ENCODE data around the gene FZD7.

FZD7 gene

GRCh38 chr2:202030691-202031090, 3.0 kb upstream of the FZD7 start:
- Histone ChIP-seq H3K27me3 (ENCODE audit: insufficient read depth, low read length, poor library complexity, severe bottlenecking) (no peaks in the 10 kb centered on the region), H3K9ac (ENCODE audit: low read depth, low read length, poor library complexity, severe bottlenecking) (no peak overlapping the region), H3K36me3 (ENCODE audit: insufficient read depth, low read length) (no peaks in the 10 kb centered on the region), H3K9me3 (ENCODE audit: insufficient read depth, low read depth, low read length) (no peaks in the 10 kb centered on the region), H3K79me2 (ENCODE audit: insufficient read depth, low read length) (no peaks in the 10 kb centered on the region), H2AFZ (ENCODE audit: low read length) (no peak overlapping the region), H3K4me1 (ENCODE audit: insufficient read depth, low read length, poor library complexity, severe bottlenecking) (peaks cover 9% of the 10 kb centered on the region), H3F3A (ENCODE audit: low read depth) (no peaks in the 10 kb centered on the region), H3K4me3 (ENCODE audit: low read length, poor library complexity, severe bottlenecking) (no peak overlapping the region), H3K4me2 (ENCODE audit: low read depth, low read length, poor library complexity, severe bottlenecking) (no peak overlapping the region), H3K9me2 (replicated peaks; ENCODE audit: low read depth, low read length) (no peaks in the 10 kb centered on the region), H4K20me1 (ENCODE audit: insufficient read depth, low read length, poor library complexity, severe bottlenecking) (no peaks in the 10 kb centered on the region)
- TF ChIP-seq CTCF (conservative IDR thresholded peaks at IDR 0.05; ENCODE audit: low read length) = no peak
- no peak for TF ChIP-seq EZH2phosphoT487 (IDR thresholded peaks at IDR 0.05; ENCODE audit: borderline replicate concordance)

GRCh38 chr2:202031246-202031951, 2.3 kb upstream of the FZD7 start:
- H3K9ac ChIP-seq (ENCODE audit: low read depth, low read length, poor library complexity, severe bottlenecking) = no peak overlapping the region
- no peaks in the 10 kb centered on the region for H3K27me3 ChIP-seq (ENCODE audit: insufficient read depth, low read length, poor library complexity, severe bottlenecking)
- H3K36me3 ChIP-seq (ENCODE audit: insufficient read depth, low read length) = no peaks in the 10 kb centered on the region
- H3F3A ChIP-seq (ENCODE audit: low read depth) = no peaks in the 10 kb centered on the region
- no peaks in the 10 kb centered on the region for H3K9me3 ChIP-seq (ENCODE audit: insufficient read depth, low read depth, low read length)
- H3K9me2 ChIP-seq (replicated peaks; ENCODE audit: low read depth, low read length) = no peaks in the 10 kb centered on the region
- H3K4me3 ChIP-seq (ENCODE audit: low read length, poor library complexity, severe bottlenecking) = no peak overlapping the region
- no peak overlapping the region for H2AFZ ChIP-seq (ENCODE audit: low read length)
- TF ChIP-seq EZH2phosphoT487 (IDR thresholded peaks at IDR 0.05; ENCODE audit: borderline replicate concordance) (no peak), CTCF (conservative IDR thresholded peaks at IDR 0.05; ENCODE audit: low read length) (no peak)
- H4K20me1 ChIP-seq (ENCODE audit: insufficient read depth, low read length, poor library complexity, severe bottlenecking) = no peaks in the 10 kb centered on the region
- peak overlapping the region; percentile 89 for H3K4me2 ChIP-seq (ENCODE audit: low read depth, low read length, poor library complexity, severe bottlenecking)
- H3K4me1 ChIP-seq (ENCODE audit: insufficient read depth, low read length, poor library complexity, severe bottlenecking) = peaks cover 9% of the 10 kb centered on the region
- H3K79me2 ChIP-seq (ENCODE audit: insufficient read depth, low read length) = no peaks in the 10 kb centered on the region

- H3K4me3 ChIP-seq (ENCODE audit: low read length, poor library complexity, severe bottlenecking) = peak overlapping the region; percentile 75
- TF ChIP-seq EZH2phosphoT487 (IDR thresholded peaks at IDR 0.05; ENCODE audit: borderline replicate concordance) = no peak
- no peak for TF ChIP-seq CTCF (conservative IDR thresholded peaks at IDR 0.05; ENCODE audit: low read length)
- 0 out of 2 replicates have a peak, but pooled peaks cover 4% of the 10 kb centered on the region for H3F3A ChIP-seq (ENCODE audit: low read depth)
- H3K9ac ChIP-seq (ENCODE audit: low read depth, low read length, poor library complexity, severe bottlenecking) = peak overlapping the region; percentile 73
- H3K36me3 ChIP-seq (ENCODE audit: insufficient read depth, low read length) = no peaks in the 10 kb centered on the region
- no peaks in the 10 kb centered on the region for H3K9me2 ChIP-seq (replicated peaks; ENCODE audit: low read depth, low read length)
- no peaks in the 10 kb centered on the region for H3K9me3 ChIP-seq (ENCODE audit: insufficient read depth, low read depth, low read length)
- no peaks in the 10 kb centered on the region for H3K27me3 ChIP-seq (ENCODE audit: insufficient read depth, low read length, poor library complexity, severe bottlenecking)
- H3K4me2 ChIP-seq (ENCODE audit: low read depth, low read length, poor library complexity, severe bottlenecking) = peak overlapping the region; percentile 89
- H3K4me1 ChIP-seq (ENCODE audit: insufficient read depth, low read length, poor library complexity, severe bottlenecking) = peaks cover 20% of the 10 kb centered on the region
- peak overlapping the region; percentile 97 for H2AFZ ChIP-seq (ENCODE audit: low read length)
- H4K20me1 ChIP-seq (ENCODE audit: insufficient read depth, low read length, poor library complexity, severe bottlenecking) = no peaks in the 10 kb centered on the region
- no peaks in the 10 kb centered on the region for H3K79me2 ChIP-seq (ENCODE audit: insufficient read depth, low read length)
Observed at GRCh38 chr2:202032846-202033316, 774 bp upstream of the FZD7 start.
